Stomach (tissue), 9 donors: ENCODE measurements around the gene KLHL4. TPM values are rescaled to one million over a fixed set of nuclear protein-coding genes. Genes with fewer than 3 reads are reported as not detected.

ENCODE experiments used
- DNase-seq, 2 donors: peaks; one replicate each; pipeline versions ENCODE4 v3.0.0 to v3.0.0-alpha.2; 2013 to 2019
- H3K27ac ChIP-seq, 5 donors: fragments of 200-600 bp in 4 of 5; sonication (generic) in 4 of 5; one replicate each; pipeline ENCODE4 v1.5.1; 2013 to 2019; ENCODE audit warnings: mild to moderate bottlenecking in 1 of 5, moderate library complexity in 1 of 5
- H3K27me3 ChIP-seq, 3 donors: fragments of 200-600 bp; sonication (generic); one replicate each; pipeline ENCODE4 v1.5.1; 2017 to 2019; ENCODE audit warnings: mixed run types in 1 of 3
- H3K36me3 ChIP-seq, 4 donors: fragments of 200-600 bp; sonication (generic); 1 replicate in 3 of 4; 2 replicates in 1 of 4; pipeline ENCODE4 v1.5.1; 2016 to 2019
- H3K4me1 ChIP-seq, 4 donors: fragments of 200-600 bp; sonication (generic); one replicate each; pipeline ENCODE4 v1.5.1; 2016 to 2019
- H3K4me3 ChIP-seq, 4 donors: fragments of 200-600 bp; sonication (generic) in 3 of 4; one replicate each; pipeline ENCODE4 v1.5.1; 2016 to 2019; ENCODE audit warnings: mild to moderate bottlenecking in 1 of 4
- H3K9me3 ChIP-seq, 4 donors: fragments of 200-600 bp; sonication (generic); one replicate each; pipeline ENCODE4 v1.5.1; 2016 to 2019
- CTCF ChIP-seq, 7 experiments: fragments of 450-650 bp in 4 of 7; fragments of 200-600 bp in 3 of 7; sonication (generic) in 3 of 7; IDR thresholded peaks; one replicate each; pipeline ENCODE4 v1.5.1; 2016 to 2019; ENCODE audit warnings: antibody characterized with exemption in 7 of 7, control low read depth in 2 of 7, mild to moderate bottlenecking in 1 of 7
- EP300 ChIP-seq: sonication (generic); formaldehyde crosslinking; IDR thresholded peaks from one replicate; pipeline ENCODE4 v1.6.1; 2017; ENCODE audit warnings: antibody characterized with exemption
- POLR2A ChIP-seq, 4 donors: fragments of 450-650 bp; IDR thresholded peaks; one replicate each; pipeline ENCODE4 v1.6.1; 2016; ENCODE audit warnings: antibody characterized with exemption in 4 of 4, control low read depth in 2 of 4, mild to moderate bottlenecking in 1 of 4, moderate library complexity in 1 of 4
- POLR2AphosphoS5 ChIP-seq, 3 donors: sonication (generic); formaldehyde crosslinking; IDR thresholded peaks; one replicate each; pipeline ENCODE4 v1.6.1; 2016; ENCODE audit warnings: antibody characterized with exemption in 3 of 3
- WGBS, 5 donors: extraction: QIAGEN DNeasy Blood & Tissue Kit in 3 of 5; methylation state at CpG; one replicate each; pipeline versions ENCODE4 v1.1.5 to v1.1.7; 2013 to 2018; 5-methylcytosine and 5-hydroxymethylcytosine counted together
- intact Hi-C: fragments of 100-400 bp; cut with DNase I; formaldehyde crosslinking; loops from one replicate; pipeline ENCODE4 v1.15.1; 2023; ENCODE audit warnings: low total_unique reads
- polyA plus RNA-seq, 3 donors: library from polyadenylated mRNA; stranded (reverse); fragments of 200-250 nt; gene quantifications; one replicate each; pipeline ENCODE4 v1.2.3, GENCODE V29; 2013
- total RNA-seq, 5 donors: library from RNA; depleted of rRNA; stranded (reverse); fragments of >200 nt; gene quantifications; one replicate each; pipeline versions ENCODE4 v1.1.0 to v1.2.3, GENCODE V29; 2014 to 2016
- donor health status: healthy with polysubstance abuse.
- donor health status: Bipolar disorder and iron deficiency.
- donor health status: healthy.

Gene KLHL4
- total and polyA plus RNA-seq, 8 donors = 0.12 to 3.1 (median 0.29) TPM; not detected in 3

GRCh38 chrX:87616371-87616770 lies 98.8 kb downstream of the KLHL4 start:
- Histone ChIP-seq H3K27me3 (no peaks in the 10 kb centered on the region), H3K4me1 (no peaks in the 10 kb centered on the region), H3K4me3 (no peak overlapping the region), H3K27ac (no peak overlapping the region), H3K36me3 (no peaks in the 10 kb centered on the region), H3K9me3 (no peaks in the 10 kb centered on the region)
- peak in 1 of 2 donors; percentile 4 for DNase-seq
- intact Hi-C loops = no loop called here
- WGBS, 5 donors = 43 to 55% (median 52%) methylated on average over 2 of the region's 2 CpGs
- TF ChIP-seq CTCF (IDR thresholded peaks at IDR 0.05) (no peak), POLR2A (IDR thresholded peaks at IDR 0.05) (no peak), EP300 (no peak), POLR2AphosphoS5 (IDR thresholded peaks at IDR 0.05) (no peak)

- TF ChIP-seq POLR2AphosphoS5 (IDR thresholded peaks at IDR 0.05) = no peak
- TF ChIP-seq POLR2A (IDR thresholded peaks at IDR 0.05) = no peak
- no peak for TF ChIP-seq EP300
- TF ChIP-seq CTCF (IDR thresholded peaks at IDR 0.05) = no peak
- intact Hi-C loops = no loop called here
- WGBS, 5 donors = 31 to 43% (median 42%) methylated on average over 2 of the region's 2 CpGs; no CpG with 5 or more reads in 1 of the 5 donors
- Histone ChIP-seq H3K27ac (no peak overlapping the region), H3K4me3 (no peak overlapping the region), H3K36me3 (no peaks in the 10 kb centered on the region), H3K9me3 (no peaks in the 10 kb centered on the region), H3K27me3 (no peaks in the 10 kb centered on the region), H3K4me1 (no peaks in the 10 kb centered on the region)
- peak in 1 of 2 donors; percentile 21 for DNase-seq
These were observed 104.1 kb downstream of the KLHL4 start for GRCh38 chrX:87621697-87622096.

GRCh38 chrX:87626996-87627395 lies 109.4 kb downstream of the KLHL4 start:
- H3K36me3 ChIP-seq = no peaks in the 10 kb centered on the region
- H3K27me3 ChIP-seq = no peaks in the 10 kb centered on the region
- no peak overlapping the region for H3K27ac ChIP-seq
- TF ChIP-seq POLR2A (IDR thresholded peaks at IDR 0.05) (no peak), POLR2AphosphoS5 (IDR thresholded peaks at IDR 0.05) (no peak), EP300 (no peak), CTCF (IDR thresholded peaks at IDR 0.05) (no peak)
- H3K4me3 ChIP-seq = no peak overlapping the region
- DNase-seq = no peak
- intact Hi-C loops = no loop called here
- no peaks in the 10 kb centered on the region for H3K4me1 ChIP-seq
- 45 to 62% (median 57%) methylated on average over 3 of the region's 3 CpGs for WGBS, 5 donors
- H3K9me3 ChIP-seq = no peaks in the 10 kb centered on the region

GRCh38 chrX:87634361-87634760 lies 116.8 kb downstream of the KLHL4 start:
- Histone ChIP-seq H3K4me3 (no peak overlapping the region), H3K27me3 (peaks cover 0 to 9% (median 0%) of the 10 kb centered on the region in 3 donors), H3K4me1 (no peaks in the 10 kb centered on the region), H3K36me3 (no peaks in the 10 kb centered on the region), H3K27ac (no peak overlapping the region), H3K9me3 (peaks cover 0 to 4% (median 0%) of the 10 kb centered on the region in 4 donors)
- TF ChIP-seq EP300 = no peak
- no peak for TF ChIP-seq POLR2A (IDR thresholded peaks at IDR 0.05)
- TF ChIP-seq CTCF (IDR thresholded peaks at IDR 0.05) = no peak
- TF ChIP-seq POLR2AphosphoS5 (IDR thresholded peaks at IDR 0.05) = no peak
- whole genome bisulfite sequencing, 5 donors = 45 to 58% (median 52%) methylated on average over 3 of the region's 3 CpGs
- no peak for DNase-seq
- intact Hi-C loops = no loop called here
